PC-3 (cell line): ENCODE data around the gene UBALD2.

Experiments
- EZH2 ChIP-seq: fragments of 300-600 bp; sonication (generic); IDR thresholded peaks from one replicate; pipeline ENCODE4 v1.6.1; 2017; ENCODE audit warnings: antibody characterized with exemption, mild to moderate bottlenecking, low read length; ENCODE audit not compliant: unreplicated experiment
- EZH2phosphoT487 ChIP-seq: fragments of 300-600 bp; sonication (generic); IDR thresholded peaks from 2 replicates; pipeline ENCODE4 v1.6.1; 2018; ENCODE audit warnings: mild to moderate bottlenecking, antibody characterized with exemption, low read length, borderline replicate concordance
- TF ChIP-seq, protein P1 (sequence below): fragments of 300-600 bp; sonication (generic); conservative IDR thresholded peaks from 2 replicates; pipeline ENCODE4 v1.5.1; 2017; ENCODE audit warnings: antibody characterized with exemption, low read depth, mild to moderate bottlenecking, low read length

DNA sequence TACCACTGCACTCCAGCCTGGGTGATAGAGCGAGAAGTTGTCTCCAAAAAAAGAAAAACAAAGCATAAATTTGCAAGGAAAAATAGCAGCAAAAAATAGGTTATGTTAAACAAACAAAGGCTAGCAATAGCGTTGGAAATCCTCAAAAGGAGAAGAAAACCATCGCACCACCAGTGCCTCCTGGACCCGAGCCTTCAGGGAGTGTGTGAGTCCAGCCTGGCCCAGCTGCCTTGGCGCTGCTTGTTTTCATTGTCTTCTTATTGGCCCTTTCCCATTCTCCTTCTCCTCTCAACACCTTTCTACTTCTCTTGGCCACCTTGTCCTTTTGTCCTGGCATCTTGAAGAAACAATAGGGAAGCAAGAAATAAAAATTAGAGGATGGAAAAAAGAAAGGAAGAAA lies 4.5 kb upstream of the UBALD2 start:
- TF ChIP-seq, protein P1, sequence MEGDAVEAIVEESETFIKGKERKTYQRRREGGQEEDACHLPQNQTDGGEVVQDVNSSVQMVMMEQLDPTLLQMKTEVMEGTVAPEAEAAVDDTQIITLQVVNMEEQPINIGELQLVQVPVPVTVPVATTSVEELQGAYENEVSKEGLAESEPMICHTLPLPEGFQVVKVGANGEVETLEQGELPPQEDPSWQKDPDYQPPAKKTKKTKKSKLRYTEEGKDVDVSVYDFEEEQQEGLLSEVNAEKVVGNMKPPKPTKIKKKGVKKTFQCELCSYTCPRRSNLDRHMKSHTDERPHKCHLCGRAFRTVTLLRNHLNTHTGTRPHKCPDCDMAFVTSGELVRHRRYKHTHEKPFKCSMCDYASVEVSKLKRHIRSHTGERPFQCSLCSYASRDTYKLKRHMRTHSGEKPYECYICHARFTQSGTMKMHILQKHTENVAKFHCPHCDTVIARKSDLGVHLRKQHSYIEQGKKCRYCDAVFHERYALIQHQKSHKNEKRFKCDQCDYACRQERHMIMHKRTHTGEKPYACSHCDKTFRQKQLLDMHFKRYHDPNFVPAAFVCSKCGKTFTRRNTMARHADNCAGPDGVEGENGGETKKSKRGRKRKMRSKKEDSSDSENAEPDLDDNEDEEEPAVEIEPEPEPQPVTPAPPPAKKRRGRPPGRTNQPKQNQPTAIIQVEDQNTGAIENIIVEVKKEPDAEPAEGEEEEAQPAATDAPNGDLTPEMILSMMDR, result no peak
- TF ChIP-seq EZH2phosphoT487 (no peak), EZH2 (no peak)
